H1 (cell line): ENCODE measurements around the gene FGF12. TPM values are rescaled to one million over a fixed set of nuclear protein-coding genes. Genes with fewer than 3 reads are reported as not detected.

ENCODE experiments used
- CTCF ChIA-PET: fragments of 300-600 bp; sonication (Branson Sonifier 250); formaldehyde crosslinking; loops from one replicate; lab custom pipeline; 2021; ENCODE audit not compliant: partially characterized antibody; lab: Charles Lee
- POLR2A ChIA-PET: fragments of 300-600 bp; sonication (Branson Sonifier 250); formaldehyde crosslinking; loops from one replicate; lab custom pipeline; 2021; ENCODE audit warnings: inconsistent platforms; ENCODE audit not compliant: partially characterized antibody; lab: Charles Lee
- DNase-seq, 2 experiments: peaks; one replicate each; pipeline versions ENCODE4 v3.0.0 to v3.0.0-alpha.2; 2010 to 2022; ENCODE audit warnings: low spot score in 2 of 2, low read depth in 1 of 2, mixed read lengths in 1 of 2
- FAIRE-seq: peaks from 2 replicates; lab custom pipeline; 2011; peaks lifted over from hg19 to GRCh38; lab: Jason Lieb, UNC
- H2AFZ ChIP-seq: 2 replicates; pipeline ENCODE4 v1.8.1; 2012; ENCODE audit warnings: low read length, inconsistent platforms
- H2AK5ac ChIP-seq: 2 replicates; pipeline ENCODE4 v1.6.1; 2013; ENCODE audit warnings: low read depth, low read length
- H2BK120ac ChIP-seq: replicated peaks from 2 replicates; pipeline ENCODE3; 2013; ENCODE audit warnings: low read depth, low read length, inconsistent platforms
- H2BK12ac ChIP-seq: 2 replicates; pipeline ENCODE4 v1.6.1; 2013; ENCODE audit warnings: low read depth, low read length
- H2BK15ac ChIP-seq: 2 replicates; pipeline ENCODE4 v1.6.1; 2013; ENCODE audit warnings: low read length
- H2BK20ac ChIP-seq: 2 replicates; pipeline ENCODE4 v1.6.1; 2013; ENCODE audit warnings: low read length
- H2BK5ac ChIP-seq: 2 replicates; pipeline ENCODE4 v1.6.1; 2013; ENCODE audit warnings: low read depth, low read length
- H3K14ac ChIP-seq: 2 replicates; pipeline ENCODE4 v1.6.1; 2013; ENCODE audit warnings: inconsistent platforms; ENCODE audit not compliant: insufficient read length
- H3K18ac ChIP-seq: 2 replicates; pipeline ENCODE4 v1.6.1; 2013; ENCODE audit warnings: low read length; ENCODE audit errors: extremely low read depth
- H3K23ac ChIP-seq: 2 replicates; pipeline ENCODE4 v1.6.1; 2013; ENCODE audit warnings: inconsistent platforms; ENCODE audit not compliant: insufficient read length
- H3K23me2 ChIP-seq: 2 replicates; pipeline ENCODE4 v1.6.1; 2013; ENCODE audit warnings: low read depth, low read length
- H3K27ac ChIP-seq: 2 replicates; pipeline ENCODE4 v1.6.1; 2011; ENCODE audit warnings: low read depth, low read length, inconsistent platforms
- H3K27me3 ChIP-seq, 4 experiments: replicated peaks in 1 of 4; 1 replicate in 1 of 4; 2 replicates in 3 of 4; pipeline versions ENCODE4 v1.6.1 to v1.8.1; 2011 to 2013; ENCODE audit warnings: low read length in 3 of 4, mild to moderate bottlenecking in 3 of 4, inconsistent platforms in 2 of 4, mixed read lengths in 2 of 4, moderate library complexity in 1 of 4; ENCODE audit not compliant: control insufficient read depth in 3 of 4, insufficient read depth in 3 of 4; ENCODE audit errors: extremely low read depth in 1 of 4
- H3K36me3 ChIP-seq, 4 experiments: 2 replicates each; pipeline versions ENCODE4 v1.6.1 to v1.8.1; 2011 to 2013; ENCODE audit warnings: mild to moderate bottlenecking in 4 of 4, low read length in 3 of 4, moderate library complexity in 2 of 4, control low read depth in 1 of 4, inconsistent platforms in 1 of 4; ENCODE audit not compliant: insufficient read depth in 4 of 4, control insufficient read depth in 2 of 4
- H3K4ac ChIP-seq: replicated peaks from 2 replicates; pipeline ENCODE3; 2013; ENCODE audit warnings: low read length, low read depth, mixed read lengths, inconsistent platforms; ENCODE audit not compliant: insufficient read length
- H3K4me1 ChIP-seq, 4 experiments: replicated peaks in 1 of 4; 1 replicate in 1 of 4; 2 replicates in 3 of 4; pipeline versions ENCODE4 v1.6.1 to v1.8.1; 2011 to 2013; ENCODE audit warnings: low read length in 3 of 4, inconsistent platforms in 2 of 4, mixed read lengths in 1 of 4; ENCODE audit not compliant: insufficient read depth in 4 of 4, control insufficient read depth in 3 of 4
- H3K4me2 ChIP-seq, 2 experiments: 2 replicates each; pipeline versions ENCODE4 v1.6.1 to v1.8.1; 2011 to 2013; ENCODE audit warnings: low read depth in 2 of 2, low read length in 2 of 2, control low read depth in 1 of 2, inconsistent platforms in 1 of 2, mild to moderate bottlenecking in 1 of 2; ENCODE audit not compliant: insufficient read depth in 1 of 2
- H3K4me3 ChIP-seq, 4 experiments: fragments of 200-600, 300-600 bp in 1 of 4; sonication (generic), shearing (Covaris generic), sonication (Bioruptor Twin) in 1 of 4; 2 replicates each; pipeline versions ENCODE4 v1.5.1 to v1.8.1; 2011 to 2016; ENCODE audit warnings: low read length in 4 of 4, low read depth in 3 of 4, control low read depth in 2 of 4, inconsistent platforms in 2 of 4, mild to moderate bottlenecking in 2 of 4, mixed read lengths in 1 of 4, moderate library complexity in 1 of 4; ENCODE audit not compliant: insufficient read depth in 2 of 4; ENCODE audit errors: extremely low read depth in 1 of 4
- H3K56ac ChIP-seq: replicated peaks from 2 replicates; pipeline ENCODE3; 2013; ENCODE audit warnings: low read depth, mild to moderate bottlenecking, mixed read lengths, low read length, inconsistent platforms; ENCODE audit not compliant: insufficient read length
- H3K79me1 ChIP-seq: 2 replicates; pipeline ENCODE4 v1.6.1; 2013; ENCODE audit warnings: low read depth, low read length, control low read depth
- H3K79me2 ChIP-seq, 2 experiments: 2 replicates each; pipeline versions ENCODE4 v1.6.1 to v1.8.1; 2012 to 2013; ENCODE audit warnings: low read length in 2 of 2, mild to moderate bottlenecking in 2 of 2, inconsistent platforms in 1 of 2; ENCODE audit not compliant: insufficient read depth in 2 of 2, control insufficient read depth in 1 of 2
- H3K9ac ChIP-seq, 4 experiments: replicated peaks in 1 of 4; 1 replicate in 1 of 4; 2 replicates in 3 of 4; pipeline versions ENCODE4 v1.6.1 to v1.8.1; 2011 to 2013; ENCODE audit warnings: low read depth in 3 of 4, low read length in 3 of 4, control low read depth in 2 of 4, mild to moderate bottlenecking in 2 of 4, moderate library complexity in 2 of 4, inconsistent platforms in 1 of 4; ENCODE audit errors: extremely low read depth in 1 of 4
- H3K9me3 ChIP-seq, 2 experiments: 2 replicates each; pipeline versions ENCODE4 v1.6.1 to v1.8.1; 2012 to 2013; ENCODE audit warnings: mild to moderate bottlenecking in 2 of 2, moderate library complexity in 2 of 2, control low read depth in 1 of 2, inconsistent platforms in 1 of 2, low read depth in 1 of 2, low read length in 1 of 2, mixed read lengths in 1 of 2; ENCODE audit not compliant: insufficient read depth in 2 of 2
- H4K20me1 ChIP-seq, 2 experiments: replicated peaks in 1 of 2; 2 replicates each; pipeline versions ENCODE3 to v1.8.1; 2011 to 2013; ENCODE audit warnings: inconsistent platforms in 2 of 2, low read length in 2 of 2, mild to moderate bottlenecking in 1 of 2; ENCODE audit not compliant: insufficient read depth in 2 of 2, control insufficient read depth in 1 of 2
- H4K5ac ChIP-seq: 2 replicates; pipeline ENCODE4 v1.6.1; 2013; ENCODE audit warnings: low read length, low read depth, mixed read lengths, inconsistent platforms; ENCODE audit not compliant: insufficient read length
- H4K8ac ChIP-seq: 2 replicates; pipeline ENCODE4 v1.8.0; 2013; ENCODE audit warnings: mild to moderate bottlenecking, moderate library complexity, low read length, inconsistent platforms; ENCODE audit not compliant: insufficient read depth; ENCODE audit errors: extremely low read depth
- H4K91ac ChIP-seq: replicated peaks from 2 replicates; pipeline ENCODE3; 2013; ENCODE audit warnings: low read length, mixed read lengths, inconsistent platforms; ENCODE audit not compliant: insufficient read length
- ATF2 ChIP-seq: IDR thresholded peaks from 2 replicates; pipeline ENCODE4 v1.6.1; 2012; ENCODE audit warnings: low read length, inconsistent platforms
- BACH1 ChIP-seq: IDR thresholded peaks from 2 replicates; pipeline ENCODE4 v1.6.1; 2012; ENCODE audit warnings: low read length, improper control_type of control experiment
- CEBPB ChIP-seq: IDR thresholded peaks from 2 replicates; pipeline ENCODE4 v1.6.1; 2012; ENCODE audit warnings: low read depth, low read length
- NANOG ChIP-seq: IDR thresholded peaks from 2 replicates; pipeline ENCODE4 v1.6.1; 2011; ENCODE audit warnings: low read length, low read depth, mild to moderate bottlenecking, inconsistent platforms; ENCODE audit not compliant: insufficient read depth, poor library complexity, severe bottlenecking
- SAP30 ChIP-seq: fragments of 300-600 bp; sonication (generic); IDR thresholded peaks from 2 replicates; pipeline ENCODE4 v1.7.1; 2012; ENCODE audit warnings: low read length, moderate library complexity, mild to moderate bottlenecking, inconsistent platforms; ENCODE audit not compliant: insufficient read depth, insufficient replicate concordance
- TEAD4 ChIP-seq: IDR thresholded peaks from 2 replicates; pipeline ENCODE4 v1.6.1; 2012; ENCODE audit warnings: low read depth, low read length, inconsistent platforms, mixed read lengths
- WGBS, 2 experiments: shearing (Covaris generic) in 1 of 2; methylation state at CpG; one replicate each; pipeline versions ENCODE4 v1.1.6 to v1.1.7; 2013 to 2015; ENCODE audit warnings: low lambda C conversion rate in 2 of 2, mixed read lengths in 2 of 2, inconsistent platforms in 1 of 2, low coverage in 1 of 2, missing lambda C conversion rate in 1 of 2; ENCODE audit not compliant: insufficient replicate concordance in 2 of 2, insufficient coverage in 1 of 2, insufficient read length in 1 of 2; ENCODE audit errors: extremely low coverage in 1 of 2, missing lambda C conversion rate in 1 of 2; 5-methylcytosine and 5-hydroxymethylcytosine counted together
- polyA plus RNA-seq, 7 experiments: library from polyadenylated mRNA; depleted of rRNA in 3 of 7; stranded (reverse) in 5 of 7; unstranded in 2 of 7; fragments of >200 nt in 5 of 7; fragments of 200-250 nt in 2 of 7; gene quantifications; 1 replicate in 5 of 7; 2 replicates in 1 of 7; 4 replicates in 1 of 7; pipeline versions ENCODE4 v1.2.1 to v1.2.3, GENCODE V29; 2011 to 2013; ENCODE audit warnings: missing spikeins in 2 of 7, mixed read lengths in 2 of 7
- total RNA-seq: library from RNA; stranded (reverse); fragmentation: NEBNext Ultra II Directional; extraction: Animal tissue kit (Norgen Biotek cat#: 25700); gene quantifications from 2 replicates; pipeline ENCODE4 v1.2.1, GENCODE V29; 2021

Gene FGF12
- total and polyA plus RNA-seq, 2 of the 8 experiments (the other 6 are each of a cell fraction or from before 2014, with no cell fraction given) = 4.1 to 16.6 TPM

- H3K4me3 ChIP-seq = no peak overlapping the region
- no peaks in the 10 kb centered on the region; the same call in 1 of the 2 replicates for H3K23me2 ChIP-seq
- WGBS, 2 experiments = 85% methylated on average over 1 of the region's 1 CpG; no CpG with 5 or more reads in 1 of the 2 experiments
- no peak for TF ChIP-seq CEBPB
- TF ChIP-seq ATF2 = no peak
- no peak for TF ChIP-seq SAP30
- no peak for TF ChIP-seq NANOG
- no peak for TF ChIP-seq BACH1
- no peak for TF ChIP-seq TEAD4
- H3K27ac ChIP-seq = no peak overlapping the region
- H4K91ac ChIP-seq = no peak overlapping the region
- H3K36me3 ChIP-seq = no peaks in the 10 kb centered on the region
- H2BK12ac ChIP-seq = no peak overlapping the region
- H2AFZ ChIP-seq = no peak overlapping the region
- H2BK120ac ChIP-seq = peak overlapping the region; percentile 20
- H3K56ac ChIP-seq = no peak overlapping the region
- no peak overlapping the region for H2BK5ac ChIP-seq
- peaks cover 2 to 11% (median 4%) of the 10 kb centered on the region in 4 experiments; a peak in 4 of 7 replicates for H3K4me1 ChIP-seq
- H3K18ac ChIP-seq = no peak overlapping the region
- H2BK20ac ChIP-seq = no peak overlapping the region; the same call in 1 of the 2 replicates
- no peak overlapping the region for H3K4ac ChIP-seq
- no peaks in the 10 kb centered on the region for H3K79me2 ChIP-seq
- no peaks in the 10 kb centered on the region for H3K79me1 ChIP-seq
- no peak overlapping the region for H3K14ac ChIP-seq
- no peaks in the 10 kb centered on the region for H3K9me3 ChIP-seq
- H3K9ac ChIP-seq = no peak overlapping the region
- FAIRE-seq (no peak), DNase-seq (no peak)
- POLR2A ChIA-PET = no interaction called here
- H2AK5ac ChIP-seq = no peak overlapping the region
- H3K23ac ChIP-seq = no peak overlapping the region
- H3K4me2 ChIP-seq = no peak overlapping the region
- no peak overlapping the region for H2BK15ac ChIP-seq
- H4K20me1 ChIP-seq = no peaks in the 10 kb centered on the region
- no peaks in the 10 kb centered on the region for H3K27me3 ChIP-seq
- CTCF ChIA-PET = interaction anchor here (0.5 to 1.8 kb wide), 5 partner anchors 8 to 230 kb away, joined by 3 to 5 read pairs (median 4); no protein-coding TSS in a partner anchor
- H4K8ac ChIP-seq = no peak overlapping the region
- no peak overlapping the region for H4K5ac ChIP-seq
These were observed 308.0 kb downstream of the FGF12 start for GRCh38 chr3:192419312-192419711.
